CD4-positive, alpha-beta T cell (primary cell): ENCODE measurements around the gene TEX2. TPM values are rescaled to one million over a fixed set of nuclear protein-coding genes. Genes with fewer than 3 reads are reported as not detected.

Experiments used
- ATAC-seq: fragments of 200-7000 bp; cut with Tn5 transposase; one replicate; pipeline ENCODE4 v1.10.0; 2022; ENCODE audit warnings: mild to moderate bottlenecking; ENCODE audit not compliant: poor library complexity
- CTCF ChIA-PET: fragments of 350-600 bp; sonication (Branson Sonifier 250); formaldehyde crosslinking; loops from one replicate; lab custom pipeline; 2021; ENCODE audit warnings: antibody characterized with exemption, inconsistent platforms; lab: Charles Lee
- POLR2A ChIA-PET: fragments of 350-600 bp; sonication (Branson Sonifier 250); formaldehyde crosslinking; loops from one replicate; lab custom pipeline; 2021; ENCODE audit warnings: antibody characterized with exemption, inconsistent platforms; lab: Charles Lee
- DNase-seq, 14 experiments: peaks; one replicate each; pipeline ENCODE4 v3.0.0-alpha.2; 2013 to 2020; ENCODE audit warnings: mixed read lengths in 2 of 14
- H3K27ac ChIP-seq, 2 donors: one replicate each; pipeline versions ENCODE4 v1.5.1 to v1.7.0; 2013; ENCODE audit warnings: low read length in 2 of 2, low read depth in 1 of 2, mild to moderate bottlenecking in 1 of 2
- H3K27me3 ChIP-seq, 2 experiments: 1 replicate in 1 of 2; 2 replicates in 1 of 2; pipeline versions ENCODE4 v1.6.1 to v1.7.0; 2013; ENCODE audit warnings: low read length in 2 of 2, control low read depth in 1 of 2, mild to moderate bottlenecking in 1 of 2, moderate library complexity in 1 of 2; ENCODE audit not compliant: insufficient read depth in 2 of 2, control insufficient read depth in 1 of 2
- H3K36me3 ChIP-seq: one replicate; pipeline ENCODE4 v1.6.1; 2013; ENCODE audit warnings: low read length, control low read depth; ENCODE audit not compliant: insufficient read depth
- H3K4me1 ChIP-seq: one replicate; pipeline ENCODE4 v1.6.1; 2013; ENCODE audit warnings: low read length, control low read depth; ENCODE audit not compliant: insufficient read depth
- H3K4me3 ChIP-seq: one replicate; pipeline ENCODE4 v1.5.1; 2013; ENCODE audit warnings: mild to moderate bottlenecking, low read length, moderate library complexity
- H3K9me3 ChIP-seq, 2 experiments: 1 replicate in 1 of 2; 2 replicates in 1 of 2; pipeline versions ENCODE4 v1.6.1 to v1.7.0; 2013; ENCODE audit warnings: low read length in 2 of 2, mild to moderate bottlenecking in 2 of 2, control low read depth in 1 of 2, moderate library complexity in 1 of 2; ENCODE audit not compliant: control insufficient read depth in 1 of 2, insufficient read depth in 1 of 2
- H3K27ac Mint-ChIP-seq: one replicate; pipeline ENCODE4 v1.8.0; 2020; ENCODE audit warnings: mixed read lengths
- H3K27me3 Mint-ChIP-seq: one replicate; pipeline ENCODE4 v1.8.0; 2021; ENCODE audit warnings: mixed read lengths
- H3K36me3 Mint-ChIP-seq: one replicate; pipeline ENCODE4 v1.8.0; 2021; ENCODE audit warnings: low read depth, mixed read lengths
- H3K4me1 Mint-ChIP-seq: one replicate; pipeline ENCODE4 v1.8.0; 2021; ENCODE audit warnings: low read depth, mixed read lengths
- H3K4me3 Mint-ChIP-seq: one replicate; pipeline ENCODE4 v1.8.0; 2020; ENCODE audit warnings: mild to moderate bottlenecking, mixed read lengths
- H3K9me3 Mint-ChIP-seq: one replicate; pipeline ENCODE4 v1.8.0; 2020; ENCODE audit warnings: mixed read lengths
- intact Hi-C, 2 experiments: fragments of 100-400 bp; cut with DNase I in 1 of 2; cut with micrococcal nuclease in 1 of 2; formaldehyde crosslinking; loops; one replicate each; pipeline versions ENCODE4 v1.15.1 to v1.9.0; 2023 to 2025; cut with DNase I, micrococcal nuclease
- total RNA-seq, 174 experiments: library from RNA in 2 of 174; stranded (reverse) in 2 of 174; gene quantifications; one replicate each; pipeline ENCODE4 v1.2.3 and lab custom pipeline; 2021 to 2026
- TF ChIP-seq, protein P1 (sequence below): fragments of 200-600 bp; IDR thresholded peaks from one replicate; pipeline ENCODE4 v1.8.0; 2022; ENCODE audit warnings: antibody characterized with exemption, mild to moderate bottlenecking

TEX2 gene
- total RNA-seq, 2 experiments from 2014 or later, result 8.6 to 8.9 TPM

DNA sequence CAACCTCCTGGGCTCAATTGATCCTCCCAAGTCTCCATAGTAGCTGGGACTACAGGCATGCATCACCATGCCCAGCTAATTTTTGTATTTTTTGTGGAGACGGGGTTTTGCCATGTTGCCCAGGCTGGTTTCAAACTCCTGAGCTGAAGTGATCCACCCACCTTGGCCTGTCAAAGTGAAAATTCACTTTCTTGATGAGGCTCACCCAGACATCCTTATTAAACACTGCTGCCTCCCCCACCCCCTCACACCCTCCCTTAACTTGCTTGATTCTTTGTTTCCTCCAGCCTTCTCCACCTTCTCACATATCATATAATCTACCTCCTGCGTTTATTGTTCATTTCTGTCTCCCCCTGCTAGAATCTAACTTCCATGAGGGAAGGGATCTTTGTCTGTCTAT is 46.0 kb upstream of the TEX2 start:
- H3K4me1 Mint-ChIP-seq, result no peaks in the 10 kb centered on the region
- intact Hi-C loops, result loop anchor here in 1 of 2 experiments (5.0 kb wide), 1 partner anchor 183 kb away; no protein-coding TSS in a partner anchor
- Histone ChIP-seq H3K4me1 (no peaks in the 10 kb centered on the region), H3K9me3 (no peaks in the 10 kb centered on the region), H3K4me3 (no peak overlapping the region), H3K27ac (no peak overlapping the region), H3K36me3 (no peaks in the 10 kb centered on the region), H3K27me3 (no peaks in the 10 kb centered on the region)
- no peak for DNase-seq
- TF ChIP-seq, protein P1, sequence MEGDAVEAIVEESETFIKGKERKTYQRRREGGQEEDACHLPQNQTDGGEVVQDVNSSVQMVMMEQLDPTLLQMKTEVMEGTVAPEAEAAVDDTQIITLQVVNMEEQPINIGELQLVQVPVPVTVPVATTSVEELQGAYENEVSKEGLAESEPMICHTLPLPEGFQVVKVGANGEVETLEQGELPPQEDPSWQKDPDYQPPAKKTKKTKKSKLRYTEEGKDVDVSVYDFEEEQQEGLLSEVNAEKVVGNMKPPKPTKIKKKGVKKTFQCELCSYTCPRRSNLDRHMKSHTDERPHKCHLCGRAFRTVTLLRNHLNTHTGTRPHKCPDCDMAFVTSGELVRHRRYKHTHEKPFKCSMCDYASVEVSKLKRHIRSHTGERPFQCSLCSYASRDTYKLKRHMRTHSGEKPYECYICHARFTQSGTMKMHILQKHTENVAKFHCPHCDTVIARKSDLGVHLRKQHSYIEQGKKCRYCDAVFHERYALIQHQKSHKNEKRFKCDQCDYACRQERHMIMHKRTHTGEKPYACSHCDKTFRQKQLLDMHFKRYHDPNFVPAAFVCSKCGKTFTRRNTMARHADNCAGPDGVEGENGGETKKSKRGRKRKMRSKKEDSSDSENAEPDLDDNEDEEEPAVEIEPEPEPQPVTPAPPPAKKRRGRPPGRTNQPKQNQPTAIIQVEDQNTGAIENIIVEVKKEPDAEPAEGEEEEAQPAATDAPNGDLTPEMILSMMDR, result no peak
- H3K4me3 Mint-ChIP-seq, result no peak overlapping the region
- POLR2A ChIA-PET, result interaction anchor here (1.4 kb wide), 1 partner anchor 111 kb away, joined by 3 read pairs; no protein-coding TSS in a partner anchor
- no peaks in the 10 kb centered on the region for H3K36me3 Mint-ChIP-seq
- no peak overlapping the region for H3K27ac Mint-ChIP-seq
- CTCF ChIA-PET, result interaction anchor here (0.7 to 1.0 kb wide), 2 partner anchors 19 to 111 kb away, joined by 3 read pairs; no protein-coding TSS in a partner anchor
- no peak for ATAC-seq
- H3K27me3 Mint-ChIP-seq, result no peaks in the 10 kb centered on the region
- no peaks in the 10 kb centered on the region for H3K9me3 Mint-ChIP-seq

DNA sequence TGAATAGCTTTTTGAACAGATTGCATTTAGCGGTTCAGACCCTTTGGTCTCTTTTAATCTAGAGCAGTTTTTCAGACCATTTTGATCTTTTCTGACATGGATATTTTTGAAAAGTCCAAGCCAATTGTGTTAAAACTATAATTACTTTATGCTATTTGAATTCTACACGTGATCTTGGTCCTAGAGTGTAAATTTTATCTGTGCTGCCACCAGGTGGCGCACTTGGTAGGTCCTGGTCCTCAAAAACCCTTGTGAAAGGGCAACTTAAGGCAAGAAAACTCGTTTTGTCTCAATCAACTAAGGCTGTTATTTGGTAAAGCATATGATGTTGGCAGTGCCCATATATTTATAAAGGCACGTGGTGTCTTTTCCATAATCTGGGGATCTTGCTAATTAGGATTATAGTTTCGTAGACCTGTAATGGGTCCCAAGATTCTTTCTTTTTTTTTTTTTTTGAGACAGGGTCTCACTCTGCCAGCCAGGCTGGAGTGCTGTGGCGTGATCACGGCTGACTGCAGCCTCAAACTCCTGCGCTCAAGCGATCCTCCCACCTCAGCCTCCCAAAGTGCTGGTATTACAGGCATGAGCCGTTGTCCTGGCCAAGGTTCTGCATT is 43.9 kb upstream of the TEX2 start:
- Mint-ChIP-seq H3K36me3 (no peaks in the 10 kb centered on the region), H3K27ac (no peak overlapping the region), H3K4me1 (no peaks in the 10 kb centered on the region), H3K4me3 (no peak overlapping the region), H3K27me3 (no peaks in the 10 kb centered on the region), H3K9me3 (no peaks in the 10 kb centered on the region)
- Histone ChIP-seq H3K4me3 (no peak overlapping the region), H3K27me3 (no peaks in the 10 kb centered on the region), H3K9me3 (no peaks in the 10 kb centered on the region), H3K4me1 (no peaks in the 10 kb centered on the region), H3K36me3 (no peaks in the 10 kb centered on the region), H3K27ac (no peak overlapping the region)
- TF ChIP-seq, protein P1, result peak; percentile 87
- DNase-seq (peak; percentile 53 to 87 (median 64)), ATAC-seq (peak; percentile 71)
- POLR2A ChIA-PET, result interaction anchor here (0.7 to 0.8 kb wide), 2 partner anchors 12 to 112 kb away, joined by 3 to 4 read pairs; no protein-coding TSS in a partner anchor
- CTCF ChIA-PET, result interaction anchor here (0.6 to 1.0 kb wide), 5 partner anchors 107 to 269 kb away, joined by 4 read pairs; no protein-coding TSS in a partner anchor
- intact Hi-C loops, result loop anchor here (1.0 to 5.0 kb wide), 2 partner anchors 111 to 185 kb away; no protein-coding TSS in a partner anchor

DNA sequence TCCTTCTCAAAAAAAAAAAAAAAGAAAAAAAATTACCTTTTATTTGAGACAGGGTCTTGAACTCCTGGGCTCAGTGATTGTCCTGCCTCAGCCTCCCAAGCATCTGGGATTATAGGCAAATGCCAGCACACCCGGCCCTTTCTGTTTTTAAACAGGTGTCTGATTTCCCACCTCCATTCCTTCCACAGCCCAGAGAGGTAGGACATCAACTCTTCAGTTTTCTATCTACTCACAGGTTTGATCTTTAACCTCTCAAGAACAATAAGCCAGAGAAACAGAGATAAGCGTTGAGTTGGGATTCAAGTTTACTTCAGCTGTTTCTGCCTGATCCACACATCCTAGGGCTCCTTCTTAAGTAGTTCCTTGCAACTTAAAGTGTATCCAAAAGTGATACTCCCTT is 41.5 kb upstream of the TEX2 start:
- no peaks in the 10 kb centered on the region for H3K4me1 ChIP-seq
- H3K36me3 ChIP-seq, result no peaks in the 10 kb centered on the region
- no peak for ATAC-seq
- Mint-ChIP-seq H3K36me3 (no peaks in the 10 kb centered on the region), H3K4me3 (no peak overlapping the region), H3K9me3 (no peaks in the 10 kb centered on the region), H3K4me1 (no peaks in the 10 kb centered on the region), H3K27me3 (no peaks in the 10 kb centered on the region), H3K27ac (no peak overlapping the region)
- no peak overlapping the region for H3K27ac ChIP-seq
- CTCF ChIA-PET, result interaction anchor here (0.7 kb wide), 1 partner anchor 26 kb away, joined by 3 read pairs; no protein-coding TSS in a partner anchor
- DNase-seq, result no peak
- no peak overlapping the region for H3K4me3 ChIP-seq
- no peaks in the 10 kb centered on the region for H3K27me3 ChIP-seq
- intact Hi-C loops, result no loop called here
- TF ChIP-seq, protein P1, result no peak
- no peaks in the 10 kb centered on the region for H3K9me3 ChIP-seq
- POLR2A ChIA-PET, result interaction anchor here (0.6 kb wide), 1 partner anchor 98 kb away, joined by 3 read pairs; no protein-coding TSS in a partner anchor
